22Rv1 (cell line): ENCODE results near the gene CACUL1.

Source experiments
- H3K27ac ChIP-seq: fragments of 450-650 bp; 2 replicates; pipeline ENCODE4 v1.5.1; 2017
- ZFX ChIP-seq: fragments of 450-650 bp; IDR thresholded peaks from 2 replicates; pipeline ENCODE4 v1.6.1; 2017; ENCODE audit warnings: antibody characterized with exemption, borderline replicate concordance
- TF ChIP-seq, protein P1 (sequence below): fragments of 450-650 bp; IDR thresholded peaks from 2 replicates; pipeline ENCODE4 v1.5.1; 2017; ENCODE audit warnings: mild to moderate bottlenecking

The CACUL1 gene

DNA sequence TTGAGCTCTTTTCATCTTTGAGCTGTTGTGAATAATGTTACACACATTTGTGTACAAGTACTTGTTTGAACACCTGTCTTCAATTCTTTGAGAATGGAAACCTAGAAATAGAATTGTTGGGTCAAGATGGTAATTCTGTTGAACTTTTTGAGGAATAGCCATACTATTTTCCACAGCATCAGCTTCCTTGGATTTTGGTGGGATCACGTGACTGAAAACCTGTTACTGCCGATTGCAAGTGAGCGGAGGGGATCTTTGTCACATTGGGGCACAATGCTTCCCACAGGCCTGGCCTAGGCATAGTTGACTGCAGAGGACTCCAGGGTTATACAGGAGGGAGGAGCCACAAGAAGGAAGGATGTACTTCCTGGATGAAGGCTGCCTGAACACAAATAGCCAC is 21.3 kb upstream of the CACUL1 start:
- TF ChIP-seq, protein P1, sequence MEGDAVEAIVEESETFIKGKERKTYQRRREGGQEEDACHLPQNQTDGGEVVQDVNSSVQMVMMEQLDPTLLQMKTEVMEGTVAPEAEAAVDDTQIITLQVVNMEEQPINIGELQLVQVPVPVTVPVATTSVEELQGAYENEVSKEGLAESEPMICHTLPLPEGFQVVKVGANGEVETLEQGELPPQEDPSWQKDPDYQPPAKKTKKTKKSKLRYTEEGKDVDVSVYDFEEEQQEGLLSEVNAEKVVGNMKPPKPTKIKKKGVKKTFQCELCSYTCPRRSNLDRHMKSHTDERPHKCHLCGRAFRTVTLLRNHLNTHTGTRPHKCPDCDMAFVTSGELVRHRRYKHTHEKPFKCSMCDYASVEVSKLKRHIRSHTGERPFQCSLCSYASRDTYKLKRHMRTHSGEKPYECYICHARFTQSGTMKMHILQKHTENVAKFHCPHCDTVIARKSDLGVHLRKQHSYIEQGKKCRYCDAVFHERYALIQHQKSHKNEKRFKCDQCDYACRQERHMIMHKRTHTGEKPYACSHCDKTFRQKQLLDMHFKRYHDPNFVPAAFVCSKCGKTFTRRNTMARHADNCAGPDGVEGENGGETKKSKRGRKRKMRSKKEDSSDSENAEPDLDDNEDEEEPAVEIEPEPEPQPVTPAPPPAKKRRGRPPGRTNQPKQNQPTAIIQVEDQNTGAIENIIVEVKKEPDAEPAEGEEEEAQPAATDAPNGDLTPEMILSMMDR = no peak
- no peak for TF ChIP-seq ZFX
- H3K27ac ChIP-seq = no peak overlapping the region

DNA sequence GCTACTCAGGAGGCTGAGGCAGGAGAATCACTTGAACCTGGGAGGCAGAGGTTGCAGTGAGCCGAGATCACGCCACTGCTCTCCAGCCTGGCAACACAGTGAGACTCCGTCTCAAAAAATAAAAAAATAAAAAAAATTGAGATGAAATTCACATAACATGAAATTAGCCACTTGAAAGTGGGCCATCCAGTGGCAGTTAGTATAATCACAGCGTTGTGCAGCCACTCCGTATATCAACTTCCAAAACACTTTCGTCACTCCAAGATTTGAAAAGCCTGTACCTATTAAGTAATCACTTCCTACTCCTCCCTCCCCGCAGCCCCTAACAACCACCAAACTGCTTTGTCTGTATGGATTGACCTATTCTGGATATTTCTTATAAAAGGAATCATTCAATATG is 20.7 kb upstream of the CACUL1 start:
- TF ChIP-seq, protein P1 = no peak
- TF ChIP-seq ZFX = no peak
- H3K27ac ChIP-seq = no peak overlapping the region

DNA sequence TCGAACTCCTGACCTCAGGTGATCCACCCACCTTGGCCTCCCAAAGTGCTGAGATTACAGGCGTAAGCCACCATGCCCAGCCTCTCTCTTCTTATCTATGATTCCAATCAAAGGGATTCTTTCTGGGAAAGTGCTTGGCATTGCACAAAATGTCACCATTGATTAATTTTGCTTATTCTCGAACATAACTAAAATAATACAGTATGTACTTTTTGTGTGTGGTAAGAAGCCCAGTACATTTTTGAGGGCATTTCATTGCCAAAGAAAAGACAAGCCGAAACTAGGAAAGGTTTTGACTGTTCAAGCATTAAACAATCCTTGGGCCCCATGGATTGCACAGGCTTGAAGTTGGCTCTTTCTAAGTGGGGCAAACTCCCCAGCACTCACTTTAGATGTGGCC is 18.3 kb upstream of the CACUL1 start:
- TF ChIP-seq ZFX = no peak
- TF ChIP-seq, protein P1 = no peak
- no peak overlapping the region for H3K27ac ChIP-seq

DNA sequence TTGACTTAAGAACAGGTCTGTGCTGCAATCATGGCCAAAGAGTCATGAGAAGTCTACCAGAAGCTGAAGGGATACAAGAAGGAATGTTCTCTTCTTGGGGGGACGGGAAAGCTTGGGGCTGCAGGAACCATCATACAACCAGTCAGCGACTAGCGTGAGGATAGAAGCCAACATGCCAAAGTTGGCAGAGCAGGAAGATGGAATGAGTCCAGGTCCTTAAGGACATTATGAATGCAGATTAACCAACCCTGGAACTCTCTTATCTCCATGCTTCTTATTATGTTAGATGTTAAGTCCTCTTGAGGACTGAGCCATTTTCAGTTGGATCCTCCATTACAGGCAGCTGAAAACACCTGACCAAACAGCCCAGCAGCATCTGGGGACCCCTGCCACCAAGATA is 17.2 kb upstream of the CACUL1 start:
- TF ChIP-seq ZFX = no peak
- TF ChIP-seq, protein P1 = no peak
- no peak overlapping the region for H3K27ac ChIP-seq

DNA sequence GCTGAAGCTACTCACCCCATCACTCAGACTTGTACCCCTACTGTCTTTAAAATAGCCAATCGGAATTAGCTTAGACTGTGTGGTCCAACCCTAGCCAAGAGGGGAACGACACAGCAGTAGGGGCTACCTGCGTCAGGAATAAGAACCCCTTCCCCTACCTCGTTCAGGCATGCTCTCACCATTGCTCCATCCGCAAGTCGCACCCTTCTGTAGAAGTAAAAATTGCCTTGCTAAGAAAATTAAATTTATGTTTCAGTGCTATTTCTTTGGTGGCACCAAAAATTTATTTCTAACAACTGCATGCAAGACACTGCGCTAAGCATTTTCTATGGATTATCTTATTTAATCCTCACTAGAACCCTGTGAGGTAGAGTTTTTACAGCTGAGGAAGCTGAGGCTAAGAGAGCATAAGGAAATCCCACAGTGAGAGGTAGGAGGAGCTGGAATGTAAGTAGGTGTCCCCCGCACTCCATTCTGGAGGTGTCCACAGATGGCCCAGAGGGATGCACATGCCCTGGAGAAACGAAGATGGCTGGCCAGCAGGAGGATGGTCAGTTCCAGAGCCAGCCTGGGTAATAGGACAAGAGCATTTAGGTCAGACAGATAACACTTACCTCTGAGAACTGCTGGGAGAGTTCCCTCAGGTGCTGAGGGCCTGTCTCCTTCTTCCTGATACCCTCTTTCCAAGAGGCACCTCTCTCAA is 15.3 kb upstream of the CACUL1 start:
- H3K27ac ChIP-seq = no peak overlapping the region
- TF ChIP-seq ZFX = no peak
- TF ChIP-seq, protein P1 = no peak

DNA sequence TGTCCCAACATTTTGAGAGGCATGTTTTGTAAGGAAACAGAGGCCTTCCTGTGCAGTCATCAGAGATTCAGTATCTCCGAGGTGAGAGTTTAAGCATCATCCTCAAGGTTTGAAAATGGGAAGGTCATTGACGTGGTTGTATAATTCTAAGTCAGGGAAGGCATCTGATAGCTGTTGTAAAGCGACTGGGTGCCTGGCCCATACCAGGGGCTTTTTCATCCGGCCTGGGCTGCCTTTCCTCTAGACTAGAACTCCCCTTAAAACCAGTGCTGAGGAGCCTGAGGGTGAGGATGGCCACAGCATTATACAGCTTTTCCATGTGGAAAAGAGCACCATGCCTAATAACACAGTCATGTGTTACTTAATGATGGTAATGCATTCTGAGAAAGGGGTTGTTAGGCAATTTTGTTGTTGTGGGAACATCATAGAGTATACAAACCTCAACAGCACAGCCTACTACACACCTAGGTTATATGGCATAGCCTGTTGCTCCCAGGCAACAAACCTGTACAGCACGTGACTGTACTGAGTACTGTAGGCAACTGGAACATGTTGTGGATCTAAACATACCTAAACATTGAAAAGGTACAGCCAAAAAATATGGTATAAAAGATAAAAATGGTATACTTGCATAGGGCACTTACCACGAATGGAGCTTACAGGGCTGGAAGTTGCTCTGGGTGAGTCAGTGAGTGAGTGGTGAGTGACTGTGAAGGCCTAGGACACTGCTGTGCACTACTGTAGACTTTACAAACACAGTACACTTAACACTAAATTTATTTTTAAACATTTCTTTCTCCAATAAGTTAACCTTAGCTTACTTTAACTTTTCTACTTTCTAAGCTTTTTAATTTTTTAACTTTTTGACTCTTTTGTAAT is 13.5 kb upstream of the CACUL1 start:
- TF ChIP-seq ZFX = no peak
- TF ChIP-seq, protein P1 = no peak
- H3K27ac ChIP-seq = no peak overlapping the region
